Measurements from ENCODE around the gene TREML1.
A peak's percentile ranks its signal among the peaks of the same experiment; 100 is the strongest.

DNA sequence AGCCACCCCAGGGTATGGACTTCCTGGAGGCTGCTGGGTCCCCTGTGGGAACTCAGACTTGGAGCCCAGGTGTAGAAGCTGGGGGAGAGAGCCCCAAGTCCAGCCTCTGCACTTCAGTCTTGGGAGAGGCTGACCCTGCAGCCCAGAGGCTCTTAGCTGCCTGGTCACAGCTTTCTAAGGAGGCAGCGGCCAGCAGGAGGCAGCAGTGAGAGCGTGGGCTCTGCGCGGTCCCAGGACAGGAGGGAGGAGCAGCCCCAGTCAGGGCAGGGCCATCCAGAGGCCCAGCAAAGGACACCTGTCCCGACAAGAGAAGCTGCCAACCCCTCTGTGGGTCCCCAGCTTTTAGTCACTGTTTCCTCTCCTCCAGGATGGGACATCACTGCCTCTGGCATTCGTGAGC lies 37.4 kb upstream of the TREML1 start:
- TF ChIP-seq, protein P1, sequence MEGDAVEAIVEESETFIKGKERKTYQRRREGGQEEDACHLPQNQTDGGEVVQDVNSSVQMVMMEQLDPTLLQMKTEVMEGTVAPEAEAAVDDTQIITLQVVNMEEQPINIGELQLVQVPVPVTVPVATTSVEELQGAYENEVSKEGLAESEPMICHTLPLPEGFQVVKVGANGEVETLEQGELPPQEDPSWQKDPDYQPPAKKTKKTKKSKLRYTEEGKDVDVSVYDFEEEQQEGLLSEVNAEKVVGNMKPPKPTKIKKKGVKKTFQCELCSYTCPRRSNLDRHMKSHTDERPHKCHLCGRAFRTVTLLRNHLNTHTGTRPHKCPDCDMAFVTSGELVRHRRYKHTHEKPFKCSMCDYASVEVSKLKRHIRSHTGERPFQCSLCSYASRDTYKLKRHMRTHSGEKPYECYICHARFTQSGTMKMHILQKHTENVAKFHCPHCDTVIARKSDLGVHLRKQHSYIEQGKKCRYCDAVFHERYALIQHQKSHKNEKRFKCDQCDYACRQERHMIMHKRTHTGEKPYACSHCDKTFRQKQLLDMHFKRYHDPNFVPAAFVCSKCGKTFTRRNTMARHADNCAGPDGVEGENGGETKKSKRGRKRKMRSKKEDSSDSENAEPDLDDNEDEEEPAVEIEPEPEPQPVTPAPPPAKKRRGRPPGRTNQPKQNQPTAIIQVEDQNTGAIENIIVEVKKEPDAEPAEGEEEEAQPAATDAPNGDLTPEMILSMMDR (IDR thresholded peaks at IDR 0.05): peak in 1 of 4 experiments; percentile 32
- TF ChIP-seq EP300 (IDR thresholded peaks at IDR 0.05): no peak
